ENCODE measurements around the gene NEURL1.
"Not testable (repeated sequence)": the region's sequence is repeated elsewhere in the genome, so short reads cannot be mapped to it uniquely, and the experiment has no call there.

The NEURL1 gene

GRCh38 chr10:103492655-103493261 lies 747 bp upstream of the NEURL1 start:
- no peak for DNase-seq

DNA sequence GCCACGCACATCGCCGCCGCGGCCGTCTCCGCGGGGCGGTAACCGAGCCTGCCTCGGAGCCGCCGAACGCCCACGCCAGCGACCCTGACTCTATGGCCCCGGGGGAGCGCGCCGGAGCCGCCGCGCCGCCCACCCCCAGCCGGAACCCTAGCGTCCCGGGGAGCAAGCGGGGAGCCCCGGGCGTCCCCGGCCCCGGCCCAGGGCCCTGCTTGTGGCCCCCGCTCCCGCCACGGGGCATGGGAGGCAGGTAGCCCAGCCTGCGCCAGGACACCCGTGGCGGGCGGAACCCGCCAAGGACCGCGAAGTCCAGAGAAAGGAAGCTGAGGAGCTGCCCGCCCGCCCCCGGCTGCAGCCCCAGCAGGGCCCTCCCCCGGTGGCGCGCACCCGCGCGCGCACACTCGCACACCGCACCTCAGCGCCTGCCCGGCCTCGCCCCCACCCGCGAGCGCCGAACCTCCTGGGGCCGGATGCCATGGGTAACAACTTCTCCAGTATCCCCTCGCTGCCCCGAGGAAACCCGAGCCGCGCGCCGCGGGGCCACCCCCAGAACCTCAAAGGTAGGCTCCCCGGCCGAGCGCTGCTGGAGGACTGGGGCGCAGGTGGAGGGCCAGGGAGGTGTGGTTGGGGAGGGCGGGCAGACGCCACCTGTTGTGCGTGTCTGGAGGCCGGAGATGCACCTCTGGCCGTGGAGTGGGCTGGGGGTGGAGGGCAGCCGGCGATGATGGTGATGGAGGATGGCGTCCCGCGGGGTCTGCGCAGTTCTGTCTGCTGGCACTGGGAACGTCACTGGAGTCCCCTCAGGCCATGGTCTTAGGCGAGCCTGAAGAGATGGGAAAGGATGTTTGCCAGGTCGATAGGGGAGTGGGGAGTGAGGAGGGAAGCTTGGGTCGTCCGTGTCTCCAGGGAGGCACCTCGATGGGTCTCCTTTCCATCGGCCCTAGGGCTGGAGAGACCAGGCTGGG lies 692 bp downstream of the NEURL1 start:
- peak in 16 of 58 donors; percentile 8 to 49 (median 19) for DNase-seq

DNA sequence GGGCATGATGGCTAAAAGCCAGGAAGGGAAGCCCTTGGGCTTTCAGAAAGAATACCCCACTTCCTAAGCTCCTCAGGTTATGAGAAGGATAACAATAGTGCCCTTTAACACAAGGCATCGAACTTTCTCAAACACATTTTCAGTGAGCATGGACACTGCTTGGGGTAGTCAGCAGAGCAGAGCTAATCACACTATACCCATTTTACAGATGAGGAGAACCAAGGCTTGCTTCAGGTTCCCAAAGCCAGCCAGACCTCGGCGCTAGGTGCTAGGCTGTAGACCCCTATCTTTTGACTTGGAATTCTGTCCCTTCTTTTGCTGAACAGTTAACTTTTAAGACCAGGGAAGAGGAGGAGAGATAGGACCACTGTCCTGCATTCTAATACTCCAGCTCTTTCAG lies 1.8 kb downstream of the NEURL1 start:
- no peak for DNase-seq

GRCh38 chr10:103497161-103497915 lies 3.8 kb downstream of the NEURL1 start:
- no peak for DNase-seq

GRCh38 chr10:103498936-103499638 lies 5.6 kb downstream of the NEURL1 start:
- DNase-seq: no peak

DNA sequence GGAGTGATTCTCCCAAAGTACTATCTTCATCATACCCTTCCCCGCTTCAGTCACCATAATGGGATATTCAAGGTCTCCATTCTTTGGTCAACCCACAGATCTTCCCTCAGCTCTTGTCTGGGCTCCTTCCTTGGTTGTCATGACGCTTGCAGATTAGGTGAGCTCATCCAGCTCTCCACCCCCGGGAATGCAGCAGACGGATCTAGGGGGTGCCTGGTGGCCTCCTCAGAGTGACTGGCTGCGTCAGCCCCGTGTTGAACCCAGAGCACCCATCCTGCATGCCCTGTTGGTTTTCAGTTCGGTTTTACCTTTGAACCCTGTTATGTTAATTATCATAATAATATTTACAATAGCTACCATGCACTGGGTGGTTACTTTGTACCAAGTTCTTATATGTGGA lies 6.4 kb downstream of the NEURL1 start:
- peak in 17 of 58 donors; percentile 9 to 69 (median 26) for DNase-seq

GRCh38 chr10:103500481-103500880 lies 7.0 kb downstream of the NEURL1 start:
- DNase-seq: no peak

DNA sequence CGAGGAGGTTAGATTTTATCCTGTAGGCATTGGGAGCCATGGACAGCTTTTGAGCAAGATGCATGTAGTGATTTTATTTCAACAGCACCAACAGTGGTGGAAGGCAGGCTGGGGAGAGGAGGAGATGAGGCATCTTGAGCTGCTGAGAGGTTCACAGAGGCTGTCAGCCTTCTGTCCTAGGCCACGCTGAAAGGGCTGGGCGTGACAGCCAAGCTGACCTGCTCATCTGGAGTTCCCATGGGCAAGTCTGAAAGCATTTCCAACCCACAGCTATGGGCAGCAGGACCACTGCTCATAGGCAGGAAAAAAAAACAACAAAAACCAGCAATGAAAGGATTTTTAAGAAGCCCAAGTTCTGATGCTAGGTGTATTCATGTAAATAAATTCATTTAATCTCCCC lies 7.7 kb downstream of the NEURL1 start:
- no peak for DNase-seq

DNA sequence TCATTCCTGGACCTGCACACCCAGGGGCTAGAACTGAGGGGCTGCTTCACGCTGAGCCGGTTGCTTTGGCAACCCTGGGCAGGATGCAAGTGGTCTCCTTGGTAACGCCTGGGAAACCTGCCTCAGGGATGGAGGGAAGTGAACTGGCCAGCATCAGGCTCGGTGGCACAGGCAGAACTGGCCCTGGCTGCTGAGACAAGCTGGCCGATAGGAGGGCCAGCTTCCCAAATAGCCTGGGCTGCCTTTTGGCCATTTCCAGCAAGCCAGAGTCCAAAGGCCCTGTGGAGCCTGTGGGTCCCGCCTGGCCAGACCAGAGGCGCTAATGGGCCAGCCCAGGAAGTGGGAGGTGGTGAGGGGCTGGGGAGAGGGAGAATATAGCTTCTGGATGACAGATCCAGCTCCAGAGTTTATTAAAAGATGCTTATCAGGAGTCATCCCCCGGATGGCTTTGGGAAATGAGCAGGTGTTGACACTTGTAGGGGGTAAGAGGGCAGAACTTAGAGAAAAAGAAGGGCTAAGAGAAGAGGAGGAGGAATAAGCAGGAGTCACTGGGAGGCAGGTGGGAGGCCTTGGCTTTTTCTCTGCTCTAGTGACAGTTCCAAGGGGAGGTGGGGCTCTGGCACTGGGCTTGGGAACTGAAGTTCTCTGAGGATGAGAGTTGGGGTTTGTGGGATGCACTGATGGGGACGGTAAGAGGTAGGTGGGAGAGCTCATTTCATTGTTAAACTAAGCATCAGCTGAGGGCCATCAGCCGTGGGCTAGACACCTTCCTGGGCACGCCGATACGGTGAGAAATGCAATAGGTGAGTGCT lies 9.6 kb downstream of the NEURL1 start:
- DNase-seq: peak in 18 of 58 donors; percentile 7 to 53 (median 22)

GRCh38 chr10:103503777-103504176 lies 10.3 kb downstream of the NEURL1 start:
- DNase-seq: not testable (repeated sequence)

DNA sequence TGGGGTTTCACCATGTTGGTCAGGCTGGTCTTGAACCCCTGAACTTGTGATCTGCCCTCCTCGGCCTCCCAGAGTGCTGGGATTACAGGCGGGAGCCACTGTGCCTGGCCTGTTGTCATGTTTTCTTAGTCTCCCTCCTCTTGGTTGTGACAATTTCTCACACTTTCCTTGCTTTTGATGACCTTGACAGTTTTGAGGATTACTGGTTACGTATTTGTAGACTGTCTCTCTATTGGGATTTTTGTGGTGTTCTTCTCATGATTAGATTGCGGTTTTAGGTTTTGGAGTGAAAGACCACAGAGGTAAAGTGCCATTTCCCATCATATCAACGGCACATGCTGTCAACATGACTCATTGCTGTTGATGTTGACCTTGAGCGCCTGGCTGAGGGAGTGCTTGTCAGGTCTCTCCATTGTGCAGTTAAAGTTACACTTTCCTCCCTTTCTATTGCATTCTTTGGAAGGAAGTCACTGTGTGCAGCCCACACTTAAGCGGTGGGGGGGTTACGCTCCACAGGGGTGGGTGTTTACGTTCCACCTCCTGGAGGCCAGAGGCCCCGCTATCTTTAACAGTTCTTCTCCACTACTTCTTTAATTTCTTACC lies 10.8 kb downstream of the NEURL1 start:
- no peak for DNase-seq

DNA sequence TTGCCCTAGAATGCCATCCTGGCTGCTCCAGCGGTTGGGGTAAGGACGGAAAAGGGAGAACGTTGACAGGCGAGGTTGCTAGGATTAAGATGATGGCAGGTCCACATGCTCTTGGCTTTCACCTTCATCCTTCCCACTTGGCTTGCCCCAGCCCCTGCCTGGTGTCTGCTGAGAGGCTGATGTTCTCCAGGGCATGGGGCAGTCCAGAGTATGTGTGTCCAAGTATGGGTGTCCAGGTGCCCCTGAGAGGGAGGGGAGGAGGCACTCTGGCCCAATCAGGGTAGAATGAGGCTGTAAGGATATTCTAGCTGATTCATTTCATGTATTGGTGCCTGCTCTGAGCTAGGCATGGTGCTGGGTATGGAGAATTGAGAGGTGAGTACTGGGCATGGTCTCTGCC lies 12.6 kb downstream of the NEURL1 start:
- no peak for DNase-seq

DNA sequence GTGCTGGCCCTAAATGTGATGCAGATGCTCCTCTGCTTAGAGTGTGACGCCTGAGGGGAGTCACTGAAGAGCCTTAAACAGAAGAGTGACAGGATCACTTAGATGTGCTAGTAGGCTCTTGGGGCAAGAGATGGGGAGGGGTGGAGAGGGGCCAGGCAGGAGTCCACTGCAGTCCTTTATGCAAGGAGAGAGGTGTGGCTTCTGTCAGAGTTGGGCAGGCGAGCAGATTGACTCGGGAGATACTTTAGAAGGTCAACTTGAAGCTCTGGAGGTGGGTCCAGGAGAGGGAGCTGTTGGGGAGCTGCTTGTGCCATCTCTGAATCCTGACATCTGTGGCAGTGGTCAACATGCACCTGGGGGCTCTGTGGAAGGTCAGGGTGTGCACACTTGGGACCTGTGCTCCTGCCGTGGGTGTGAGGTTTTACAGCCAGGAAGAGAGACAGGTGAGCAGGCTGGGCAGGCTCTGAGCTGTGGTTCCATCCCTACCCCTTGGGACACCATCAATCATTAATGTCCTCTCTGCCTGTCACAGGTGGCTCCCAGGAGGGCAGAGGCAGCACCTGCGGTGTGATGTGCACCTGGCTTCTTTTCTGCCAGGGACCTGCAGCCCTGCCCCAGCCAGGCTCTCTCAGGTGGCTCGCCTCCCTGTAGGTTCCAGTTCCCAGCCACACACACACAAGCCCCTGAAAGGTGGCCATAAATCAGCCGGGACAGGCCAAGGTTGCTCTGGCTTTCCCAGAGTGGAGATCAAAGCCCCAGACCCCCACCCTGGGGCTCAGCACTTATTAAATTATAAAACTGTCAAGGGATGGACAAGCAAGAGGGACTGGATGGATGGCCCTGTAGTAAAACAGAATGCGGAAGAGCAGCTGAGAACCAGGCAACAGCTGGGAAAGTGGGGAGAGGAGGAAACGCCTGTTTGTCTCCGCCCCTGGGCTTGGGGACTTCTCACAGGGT lies 14.0 kb downstream of the NEURL1 start:
- DNase-seq: no peak

DNA sequence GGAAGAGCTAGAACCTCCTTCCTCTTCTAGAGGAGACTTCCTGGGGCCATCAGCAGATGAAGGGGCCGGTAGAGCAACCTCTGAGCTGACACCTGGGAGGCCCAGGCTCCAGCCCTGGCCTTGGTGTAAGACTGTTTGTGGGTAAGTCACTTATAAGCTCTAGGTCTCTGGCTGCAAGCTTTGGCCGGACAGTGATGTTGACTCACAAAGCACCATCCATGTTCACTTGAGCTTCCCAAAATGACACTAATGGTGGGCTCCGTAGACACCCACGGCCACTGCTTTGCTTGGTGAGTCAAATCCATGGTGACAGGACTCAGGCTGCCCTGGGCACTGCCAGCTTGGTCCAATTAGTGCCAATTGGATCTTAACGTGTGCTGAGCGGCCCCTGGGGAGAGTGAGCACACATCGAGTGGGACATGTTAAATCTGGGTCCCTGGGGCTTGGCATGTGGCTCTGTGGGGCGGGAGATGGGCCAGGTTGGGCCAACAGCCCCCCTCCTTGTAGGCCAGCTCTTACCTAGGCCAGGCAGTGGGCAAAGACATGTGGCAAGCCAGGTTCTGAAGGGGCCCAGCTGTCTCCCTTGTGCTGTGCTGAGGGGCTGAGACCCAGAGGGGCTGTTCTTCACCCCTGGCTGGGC lies 16.7 kb downstream of the NEURL1 start:
- no peak for DNase-seq

DNA sequence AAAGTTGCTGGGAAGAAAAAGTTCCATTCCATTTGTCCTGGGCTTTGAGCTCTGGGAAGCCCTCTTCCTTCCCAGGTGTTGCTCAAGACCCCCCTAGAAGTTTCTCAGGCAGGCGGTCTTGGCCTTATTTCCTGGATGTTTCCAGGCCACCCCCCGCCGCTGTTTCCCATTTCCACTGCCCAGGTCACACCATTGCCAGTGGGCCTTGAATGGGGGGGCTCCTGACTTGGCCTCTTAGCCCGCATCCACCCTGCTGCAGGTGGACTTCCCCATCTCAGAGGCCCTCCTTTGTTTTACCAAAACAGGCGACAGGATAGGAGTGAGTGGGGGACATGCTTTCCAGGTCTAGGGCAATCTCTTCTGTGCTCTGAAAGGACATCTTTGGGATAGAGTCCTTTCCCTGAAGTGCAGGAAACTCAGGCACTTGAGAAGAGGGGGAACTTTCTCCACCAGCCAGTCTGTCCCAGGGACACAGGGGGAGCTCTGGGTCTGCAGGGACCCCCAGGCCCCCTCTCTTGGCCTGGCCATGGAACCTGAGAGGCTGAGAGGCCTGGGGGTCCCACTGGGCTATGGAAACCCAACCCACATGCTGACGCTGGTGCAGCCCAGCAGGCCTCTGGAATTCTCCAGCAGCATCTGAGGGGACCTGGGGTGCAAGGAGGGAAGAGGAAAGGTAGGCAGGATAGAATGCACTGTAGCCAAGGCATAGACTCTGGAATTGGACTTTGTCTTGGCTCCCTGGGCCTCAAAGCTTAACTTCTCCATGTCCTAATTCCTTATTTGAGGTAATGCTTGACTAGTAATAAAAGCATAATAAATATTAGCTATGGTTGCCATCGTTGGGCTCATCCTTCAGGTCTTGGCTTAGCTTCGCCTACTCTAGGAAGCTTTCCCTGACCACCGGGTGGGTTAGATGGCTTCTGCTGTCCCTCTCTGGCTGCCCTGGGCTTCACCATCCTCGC lies 17.6 kb downstream of the NEURL1 start:
- DNase-seq: no peak

DNA sequence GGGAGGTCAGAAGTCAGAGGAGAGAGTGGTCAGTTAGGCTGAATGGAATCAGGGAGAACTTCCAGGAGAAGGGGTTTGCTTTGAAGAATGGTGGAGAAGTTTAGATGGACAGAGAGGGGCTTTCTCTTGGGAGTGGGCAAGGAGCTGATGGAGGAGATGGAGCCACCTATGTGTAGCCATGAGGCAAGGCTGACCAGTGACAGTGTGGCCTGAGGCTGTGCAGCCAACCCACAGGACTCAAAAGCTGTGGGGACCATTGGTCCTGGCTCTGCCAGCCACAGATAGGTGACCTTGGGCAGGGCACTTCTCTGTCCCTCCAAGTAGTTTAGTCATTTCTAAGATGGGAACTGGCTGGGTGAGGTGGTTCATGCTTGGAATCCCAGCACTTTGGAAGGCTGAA lies 18.7 kb downstream of the NEURL1 start:
- no peak for DNase-seq
